ENCODE measurements around the gene EPDR1. TPM values are rescaled to one million over a fixed set of nuclear protein-coding genes. Genes with fewer than 3 reads are reported as not detected.

Gene EPDR1
- total RNA-seq, 1 donor from 2014 or later: 26.4 TPM

DNA sequence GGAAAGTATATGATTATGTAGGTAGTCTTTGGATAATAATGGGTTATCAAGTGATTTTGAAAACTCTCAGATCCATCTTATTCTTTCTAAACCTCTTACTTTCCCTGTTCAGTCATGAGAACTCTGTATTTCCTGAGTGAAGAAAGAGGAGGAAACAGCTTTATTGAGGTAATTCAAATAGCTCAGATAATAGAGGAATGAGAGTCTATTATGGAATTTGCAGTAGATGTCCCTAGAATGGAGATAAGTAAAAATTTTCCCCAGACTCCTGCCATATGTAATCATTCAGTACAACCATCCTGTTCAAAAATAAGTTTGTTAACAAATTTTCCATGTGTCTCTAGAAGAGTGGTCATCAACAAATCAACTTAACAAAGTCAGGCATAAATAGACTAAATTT, 36.4 kb downstream of the EPDR1 start:
- no peak for TF ChIP-seq CTCF (IDR thresholded peaks at IDR 0.05; ENCODE audit: insufficient read depth, low read length, poor library complexity, severe bottlenecking)
- no peak overlapping the region for H3K4me3 ChIP-seq (ENCODE audit: low read depth, low read length)
- H3K27me3 ChIP-seq (ENCODE audit: control insufficient read depth, insufficient read depth, low read length): no peaks in the 10 kb centered on the region
- H3K36me3 ChIP-seq (ENCODE audit: control insufficient read depth, insufficient read depth, low read length): no peaks in the 10 kb centered on the region
- DNase-seq (ENCODE audit: low read depth): no peak

- Histone ChIP-seq H3K4me3 (ENCODE audit: low read depth, low read length) (no peak overlapping the region), H3K36me3 (ENCODE audit: control insufficient read depth, insufficient read depth, low read length) (no peaks in the 10 kb centered on the region), H3K27me3 (ENCODE audit: control insufficient read depth, insufficient read depth, low read length) (no peaks in the 10 kb centered on the region)
- TF ChIP-seq CTCF (IDR thresholded peaks at IDR 0.05; ENCODE audit: insufficient read depth, low read length, poor library complexity, severe bottlenecking): no peak
- no peak for DNase-seq (ENCODE audit: low read depth)
Observed at GRCh38 chr7:37957221-37957970, 37.0 kb downstream of the EPDR1 start.

DNA sequence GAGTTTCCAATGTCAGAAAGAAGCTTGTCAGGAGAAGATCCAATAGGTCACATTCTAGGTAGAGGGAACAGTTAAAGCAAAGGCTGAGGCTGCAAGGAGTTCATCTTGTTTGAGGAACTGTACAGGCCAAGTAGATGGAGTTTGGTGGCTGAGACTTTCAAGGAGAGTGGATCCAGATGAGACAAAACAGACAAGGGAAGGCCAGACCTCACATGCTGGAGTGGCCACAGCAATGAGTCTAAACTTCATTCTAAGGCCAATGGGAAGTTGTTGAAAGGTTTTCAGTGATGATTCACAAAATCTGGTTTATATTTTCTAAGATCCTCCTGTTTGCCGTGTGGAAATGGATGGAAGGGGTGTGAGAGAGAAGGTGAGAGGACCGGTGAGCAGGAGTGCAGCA, 40.0 kb downstream of the EPDR1 start:
- Histone ChIP-seq H3K36me3 (ENCODE audit: control insufficient read depth, insufficient read depth, low read length) (no peaks in the 10 kb centered on the region), H3K4me3 (ENCODE audit: low read depth, low read length) (no peak overlapping the region), H3K27me3 (ENCODE audit: control insufficient read depth, insufficient read depth, low read length) (no peaks in the 10 kb centered on the region)
- DNase-seq (ENCODE audit: low read depth): no peak
- TF ChIP-seq CTCF (IDR thresholded peaks at IDR 0.05; ENCODE audit: insufficient read depth, low read length, poor library complexity, severe bottlenecking): no peak

DNA sequence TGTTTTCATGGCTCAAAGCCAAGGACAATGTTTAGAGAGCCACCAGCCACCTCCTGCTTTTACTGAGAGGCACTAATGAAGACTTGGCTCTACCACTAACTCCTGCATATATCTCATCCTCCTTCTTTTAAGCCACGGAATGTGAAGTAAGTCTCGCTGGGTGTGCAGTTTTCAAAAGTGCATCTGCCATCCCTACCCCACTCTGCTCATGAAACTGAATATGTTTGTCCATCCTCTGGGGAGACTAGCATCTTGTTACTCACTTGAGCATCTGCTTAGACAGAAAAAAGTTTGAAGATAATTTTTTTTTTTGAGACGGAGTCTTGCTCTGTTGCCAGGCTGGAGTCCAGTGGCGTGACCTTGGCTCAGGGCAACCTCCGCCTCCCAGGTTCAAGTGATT, 40.8 kb downstream of the EPDR1 start:
- no peak for DNase-seq (ENCODE audit: low read depth)
- H3K4me3 ChIP-seq (ENCODE audit: low read depth, low read length): no peak overlapping the region
- no peak for TF ChIP-seq CTCF (IDR thresholded peaks at IDR 0.05; ENCODE audit: insufficient read depth, low read length, poor library complexity, severe bottlenecking)
- no peaks in the 10 kb centered on the region for H3K27me3 ChIP-seq (ENCODE audit: control insufficient read depth, insufficient read depth, low read length)
- no peaks in the 10 kb centered on the region for H3K36me3 ChIP-seq (ENCODE audit: control insufficient read depth, insufficient read depth, low read length)

- no peaks in the 10 kb centered on the region for H3K36me3 ChIP-seq (ENCODE audit: control insufficient read depth, insufficient read depth, low read length)
- TF ChIP-seq CTCF (IDR thresholded peaks at IDR 0.05; ENCODE audit: insufficient read depth, low read length, poor library complexity, severe bottlenecking): no peak
- DNase-seq (ENCODE audit: low read depth): no peak
- H3K4me3 ChIP-seq (ENCODE audit: low read depth, low read length): no peak overlapping the region
- H3K27me3 ChIP-seq (ENCODE audit: control insufficient read depth, insufficient read depth, low read length): no peaks in the 10 kb centered on the region
Observed at GRCh38 chr7:37964196-37964595, 43.8 kb downstream of the EPDR1 start.

GRCh38 chr7:37970211-37970610, 49.8 kb downstream of the EPDR1 start:
- no peak for TF ChIP-seq CTCF (IDR thresholded peaks at IDR 0.05; ENCODE audit: insufficient read depth, low read length, poor library complexity, severe bottlenecking)
- Histone ChIP-seq H3K36me3 (ENCODE audit: control insufficient read depth, insufficient read depth, low read length) (no peaks in the 10 kb centered on the region), H3K27me3 (ENCODE audit: control insufficient read depth, insufficient read depth, low read length) (no peaks in the 10 kb centered on the region), H3K4me3 (ENCODE audit: low read depth, low read length) (no peak overlapping the region)
- no peak for DNase-seq (ENCODE audit: low read depth)

Data from kidney epithelial cell (primary cell).